ENCODE results near the gene PPP2R2C.

PPP2R2C gene

DNA sequence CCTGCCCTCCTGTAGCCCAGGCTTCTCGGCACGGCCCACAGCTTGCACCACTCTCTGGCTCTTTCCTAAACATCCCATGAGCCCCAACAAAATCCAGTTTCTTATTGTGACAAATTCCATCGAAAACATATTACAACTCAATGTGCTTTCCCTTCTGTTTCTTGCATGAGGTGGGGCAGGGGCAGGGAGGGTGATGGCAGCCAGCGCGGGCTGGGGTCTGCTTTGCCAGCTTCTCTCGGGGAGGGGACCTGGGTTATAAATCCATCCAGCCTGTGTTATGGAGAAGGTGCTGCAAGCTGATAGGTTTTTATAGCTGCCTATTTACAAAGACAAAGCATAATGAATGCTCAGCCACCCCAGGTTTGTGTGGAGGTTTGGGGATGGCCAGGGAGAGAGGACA is 21.1 kb downstream of the PPP2R2C start:
- TF ChIP-seq, protein P1, sequence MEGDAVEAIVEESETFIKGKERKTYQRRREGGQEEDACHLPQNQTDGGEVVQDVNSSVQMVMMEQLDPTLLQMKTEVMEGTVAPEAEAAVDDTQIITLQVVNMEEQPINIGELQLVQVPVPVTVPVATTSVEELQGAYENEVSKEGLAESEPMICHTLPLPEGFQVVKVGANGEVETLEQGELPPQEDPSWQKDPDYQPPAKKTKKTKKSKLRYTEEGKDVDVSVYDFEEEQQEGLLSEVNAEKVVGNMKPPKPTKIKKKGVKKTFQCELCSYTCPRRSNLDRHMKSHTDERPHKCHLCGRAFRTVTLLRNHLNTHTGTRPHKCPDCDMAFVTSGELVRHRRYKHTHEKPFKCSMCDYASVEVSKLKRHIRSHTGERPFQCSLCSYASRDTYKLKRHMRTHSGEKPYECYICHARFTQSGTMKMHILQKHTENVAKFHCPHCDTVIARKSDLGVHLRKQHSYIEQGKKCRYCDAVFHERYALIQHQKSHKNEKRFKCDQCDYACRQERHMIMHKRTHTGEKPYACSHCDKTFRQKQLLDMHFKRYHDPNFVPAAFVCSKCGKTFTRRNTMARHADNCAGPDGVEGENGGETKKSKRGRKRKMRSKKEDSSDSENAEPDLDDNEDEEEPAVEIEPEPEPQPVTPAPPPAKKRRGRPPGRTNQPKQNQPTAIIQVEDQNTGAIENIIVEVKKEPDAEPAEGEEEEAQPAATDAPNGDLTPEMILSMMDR (IDR thresholded peaks at IDR 0.05; ENCODE audit: low read depth, low read length): no peak

DNA sequence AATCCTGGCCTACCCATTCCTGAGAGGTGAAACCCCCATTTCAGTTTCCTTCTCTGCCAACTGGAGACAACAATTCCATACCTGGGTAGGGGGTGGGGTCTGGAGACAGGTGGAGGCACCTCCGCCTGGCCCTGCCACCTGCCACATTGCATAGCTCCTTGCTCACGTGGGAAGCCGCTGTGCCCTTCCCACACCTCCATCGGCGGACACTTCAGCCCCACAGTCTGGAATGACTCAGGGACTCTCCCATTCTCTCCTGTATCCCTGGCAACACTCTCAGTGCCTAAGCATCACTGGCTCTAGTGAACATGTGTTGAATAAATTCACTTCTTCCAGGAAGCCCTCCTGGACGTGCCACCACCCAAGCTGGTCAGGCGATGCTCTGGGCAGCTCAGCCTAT is 21.7 kb downstream of the PPP2R2C start:
- TF ChIP-seq, protein P1 (IDR thresholded peaks at IDR 0.05; ENCODE audit: low read depth, low read length): no peak
- no peak for DNase-seq (ENCODE audit: extremely low read depth, low read depth)

More for the DNA sequence above, 21.1 kb downstream of the PPP2R2C start:
- no peak for DNase-seq (ENCODE audit: extremely low read depth, low read depth)

DNA sequence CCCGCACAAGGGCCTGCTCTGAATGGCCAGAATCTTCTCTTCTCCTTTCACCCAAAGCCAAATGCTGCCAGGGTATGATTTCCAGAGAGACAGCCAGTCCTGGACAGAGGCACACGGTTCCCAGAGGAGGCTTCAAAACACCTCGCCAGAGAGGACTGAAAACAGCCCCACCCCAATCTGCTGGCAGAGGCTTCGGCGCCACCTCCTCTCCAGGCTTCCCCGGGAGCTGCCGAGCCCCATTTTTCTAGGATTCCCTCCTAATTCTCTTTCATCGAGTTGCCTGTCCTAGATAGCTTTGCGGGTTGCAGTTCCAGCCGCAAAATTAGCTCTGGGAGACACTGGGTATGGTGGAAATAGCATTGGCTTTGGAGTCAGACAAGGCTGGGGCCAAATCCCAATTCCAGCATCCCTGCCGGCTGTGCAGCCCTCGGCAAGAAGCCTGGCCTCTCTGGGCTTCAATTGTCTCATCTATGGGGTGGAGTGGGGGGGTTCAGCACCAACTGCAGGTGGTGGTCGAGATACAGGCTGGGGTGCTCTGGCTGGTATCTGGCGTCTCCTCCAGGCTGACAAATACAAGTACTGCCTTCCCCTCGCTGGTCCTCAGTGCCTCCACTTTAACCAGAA is 22.6 kb downstream of the PPP2R2C start:
- TF ChIP-seq, protein P1 (IDR thresholded peaks at IDR 0.05; ENCODE audit: low read depth, low read length): no peak
- no peak for DNase-seq (ENCODE audit: extremely low read depth, low read depth)

DNA sequence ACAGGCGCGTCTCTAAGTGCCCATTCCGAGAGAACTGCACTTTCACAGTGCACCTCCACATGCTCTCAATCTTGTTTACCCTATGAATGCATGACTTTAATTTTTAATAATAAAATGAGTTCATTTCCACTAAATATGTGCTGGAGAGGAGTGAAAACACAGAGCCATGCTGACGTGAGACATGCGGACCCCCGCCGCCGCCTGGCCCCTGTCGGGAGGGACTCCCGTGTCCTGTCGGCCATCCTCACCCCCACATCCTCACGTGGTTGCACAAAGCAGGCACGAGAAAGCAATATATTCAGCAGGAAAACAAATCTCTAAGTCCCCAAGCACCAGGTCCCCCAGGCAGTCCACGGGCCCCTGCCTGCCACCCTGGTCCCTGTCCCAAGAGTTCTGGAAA is 23.1 kb downstream of the PPP2R2C start:
- no peak for DNase-seq (ENCODE audit: extremely low read depth, low read depth)
- TF ChIP-seq, protein P1 (IDR thresholded peaks at IDR 0.05; ENCODE audit: low read depth, low read length): no peak

DNA sequence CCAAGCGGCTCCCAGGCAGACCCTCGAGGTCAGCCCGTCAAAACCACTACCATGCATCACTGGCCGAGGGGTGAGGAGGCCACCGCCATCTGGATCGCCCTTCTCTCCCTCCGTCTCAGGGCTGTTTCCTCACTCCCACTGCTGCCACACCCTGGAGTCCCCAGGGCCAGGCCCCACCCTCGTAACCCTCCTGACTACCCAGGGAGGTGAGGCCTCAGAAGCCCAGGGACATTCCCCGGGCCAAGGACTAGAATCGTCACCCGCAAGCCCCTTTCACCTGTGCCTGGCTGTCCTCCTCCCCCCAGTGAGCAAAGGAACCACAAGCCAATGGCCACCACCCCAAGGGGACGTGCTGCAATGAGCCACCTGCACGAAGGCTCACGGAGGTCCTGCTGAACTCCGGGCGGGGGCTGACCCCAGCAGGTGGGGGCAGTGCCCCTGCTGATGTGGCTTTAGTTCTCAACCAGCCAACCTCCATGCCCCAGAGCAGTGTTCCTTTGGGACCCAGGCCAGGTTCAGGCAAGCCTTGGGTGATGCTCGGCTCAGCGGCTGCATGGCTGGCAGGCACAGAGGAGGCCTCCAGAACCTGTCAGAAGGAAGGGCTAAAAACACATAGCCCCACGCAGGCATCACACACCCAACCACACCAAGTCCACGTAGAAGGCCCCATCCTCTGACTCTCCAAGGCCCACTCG is 23.8 kb downstream of the PPP2R2C start:
- TF ChIP-seq, protein P1 (IDR thresholded peaks at IDR 0.05; ENCODE audit: low read depth, low read length): no peak
- no peak for DNase-seq (ENCODE audit: extremely low read depth, low read depth)

DNA sequence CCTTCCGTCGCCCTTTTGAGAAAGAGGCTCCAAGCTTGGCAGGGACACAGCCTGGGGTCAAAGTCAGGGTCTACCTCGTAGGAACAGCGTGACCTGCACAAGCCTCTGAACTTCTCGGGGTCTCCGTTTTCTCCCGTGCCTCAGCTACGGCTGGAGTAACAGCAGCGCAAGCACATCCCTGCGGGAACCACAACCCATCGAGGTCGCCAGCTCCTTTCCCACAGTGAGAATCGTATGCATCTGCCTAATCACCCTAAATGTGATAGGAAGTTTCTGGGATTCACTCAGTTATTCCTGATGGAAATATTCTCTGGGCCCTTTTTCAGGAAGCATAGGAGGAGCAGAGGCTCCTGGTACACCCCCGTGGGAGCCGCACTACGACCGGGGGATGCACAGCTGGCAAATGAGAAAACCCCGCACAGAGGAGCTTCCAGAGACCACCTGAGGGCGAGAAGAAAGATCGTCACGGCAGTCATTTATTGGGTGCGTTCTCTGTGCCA is 24.7 kb downstream of the PPP2R2C start:
- no peak for DNase-seq (ENCODE audit: extremely low read depth, low read depth)
- TF ChIP-seq, protein P1 (IDR thresholded peaks at IDR 0.05; ENCODE audit: low read depth, low read length): no peak

Measured in AG09319 (cell line).